H1 (cell line): ENCODE results near the gene CCNY. TPM values are rescaled to one million over a fixed set of nuclear protein-coding genes. Genes with fewer than 3 reads are reported as not detected.

ENCODE experiments used
- CTCF ChIA-PET: fragments of 300-600 bp; sonication (Branson Sonifier 250); formaldehyde crosslinking; loops from one replicate; lab custom pipeline; 2021; ENCODE audit not compliant: partially characterized antibody; lab: Charles Lee
- POLR2A ChIA-PET: fragments of 300-600 bp; sonication (Branson Sonifier 250); formaldehyde crosslinking; loops from one replicate; lab custom pipeline; 2021; ENCODE audit warnings: inconsistent platforms; ENCODE audit not compliant: partially characterized antibody; lab: Charles Lee
- DNase-seq, 2 experiments: peaks; one replicate each; pipeline versions ENCODE4 v3.0.0 to v3.0.0-alpha.2; 2010 to 2022; ENCODE audit warnings: low spot score in 2 of 2, low read depth in 1 of 2, mixed read lengths in 1 of 2
- FAIRE-seq: peaks from 2 replicates; lab custom pipeline; 2011; peaks lifted over from hg19 to GRCh38; lab: Jason Lieb, UNC
- H2AFZ ChIP-seq: 2 replicates; pipeline ENCODE4 v1.8.1; 2012; ENCODE audit warnings: low read length, inconsistent platforms
- H2AK5ac ChIP-seq: 2 replicates; pipeline ENCODE4 v1.6.1; 2013; ENCODE audit warnings: low read depth, low read length
- H2BK120ac ChIP-seq: replicated peaks from 2 replicates; pipeline ENCODE3; 2013; ENCODE audit warnings: low read depth, low read length, inconsistent platforms
- H2BK12ac ChIP-seq: 2 replicates; pipeline ENCODE4 v1.6.1; 2013; ENCODE audit warnings: low read depth, low read length
- H2BK15ac ChIP-seq: 2 replicates; pipeline ENCODE4 v1.6.1; 2013; ENCODE audit warnings: low read length
- H2BK20ac ChIP-seq: 2 replicates; pipeline ENCODE4 v1.6.1; 2013; ENCODE audit warnings: low read length
- H2BK5ac ChIP-seq: 2 replicates; pipeline ENCODE4 v1.6.1; 2013; ENCODE audit warnings: low read depth, low read length
- H3K14ac ChIP-seq: 2 replicates; pipeline ENCODE4 v1.6.1; 2013; ENCODE audit warnings: inconsistent platforms; ENCODE audit not compliant: insufficient read length
- H3K18ac ChIP-seq: 2 replicates; pipeline ENCODE4 v1.6.1; 2013; ENCODE audit warnings: low read length; ENCODE audit errors: extremely low read depth
- H3K23ac ChIP-seq: 2 replicates; pipeline ENCODE4 v1.6.1; 2013; ENCODE audit warnings: inconsistent platforms; ENCODE audit not compliant: insufficient read length
- H3K23me2 ChIP-seq: 2 replicates; pipeline ENCODE4 v1.6.1; 2013; ENCODE audit warnings: low read depth, low read length
- H3K27ac ChIP-seq: 2 replicates; pipeline ENCODE4 v1.6.1; 2011; ENCODE audit warnings: low read depth, low read length, inconsistent platforms
- H3K27me3 ChIP-seq, 4 experiments: replicated peaks in 1 of 4; 1 replicate in 1 of 4; 2 replicates in 3 of 4; pipeline versions ENCODE4 v1.6.1 to v1.8.1; 2011 to 2013; ENCODE audit warnings: low read length in 3 of 4, mild to moderate bottlenecking in 3 of 4, inconsistent platforms in 2 of 4, mixed read lengths in 2 of 4, moderate library complexity in 1 of 4; ENCODE audit not compliant: control insufficient read depth in 3 of 4, insufficient read depth in 3 of 4; ENCODE audit errors: extremely low read depth in 1 of 4
- H3K36me3 ChIP-seq, 4 experiments: 2 replicates each; pipeline versions ENCODE4 v1.6.1 to v1.8.1; 2011 to 2013; ENCODE audit warnings: mild to moderate bottlenecking in 4 of 4, low read length in 3 of 4, moderate library complexity in 2 of 4, control low read depth in 1 of 4, inconsistent platforms in 1 of 4; ENCODE audit not compliant: insufficient read depth in 4 of 4, control insufficient read depth in 2 of 4
- H3K4ac ChIP-seq: replicated peaks from 2 replicates; pipeline ENCODE3; 2013; ENCODE audit warnings: low read length, low read depth, mixed read lengths, inconsistent platforms; ENCODE audit not compliant: insufficient read length
- H3K4me1 ChIP-seq, 4 experiments: replicated peaks in 1 of 4; 1 replicate in 1 of 4; 2 replicates in 3 of 4; pipeline versions ENCODE4 v1.6.1 to v1.8.1; 2011 to 2013; ENCODE audit warnings: low read length in 3 of 4, inconsistent platforms in 2 of 4, mixed read lengths in 1 of 4; ENCODE audit not compliant: insufficient read depth in 4 of 4, control insufficient read depth in 3 of 4
- H3K4me2 ChIP-seq, 2 experiments: 2 replicates each; pipeline versions ENCODE4 v1.6.1 to v1.8.1; 2011 to 2013; ENCODE audit warnings: low read depth in 2 of 2, low read length in 2 of 2, control low read depth in 1 of 2, inconsistent platforms in 1 of 2, mild to moderate bottlenecking in 1 of 2; ENCODE audit not compliant: insufficient read depth in 1 of 2
- H3K4me3 ChIP-seq, 4 experiments: fragments of 200-600, 300-600 bp in 1 of 4; sonication (generic), shearing (Covaris generic), sonication (Bioruptor Twin) in 1 of 4; 2 replicates each; pipeline versions ENCODE4 v1.5.1 to v1.8.1; 2011 to 2016; ENCODE audit warnings: low read length in 4 of 4, low read depth in 3 of 4, control low read depth in 2 of 4, inconsistent platforms in 2 of 4, mild to moderate bottlenecking in 2 of 4, mixed read lengths in 1 of 4, moderate library complexity in 1 of 4; ENCODE audit not compliant: insufficient read depth in 2 of 4; ENCODE audit errors: extremely low read depth in 1 of 4
- H3K56ac ChIP-seq: replicated peaks from 2 replicates; pipeline ENCODE3; 2013; ENCODE audit warnings: low read depth, mild to moderate bottlenecking, mixed read lengths, low read length, inconsistent platforms; ENCODE audit not compliant: insufficient read length
- H3K79me1 ChIP-seq: 2 replicates; pipeline ENCODE4 v1.6.1; 2013; ENCODE audit warnings: low read depth, low read length, control low read depth
- H3K79me2 ChIP-seq, 2 experiments: 2 replicates each; pipeline versions ENCODE4 v1.6.1 to v1.8.1; 2012 to 2013; ENCODE audit warnings: low read length in 2 of 2, mild to moderate bottlenecking in 2 of 2, inconsistent platforms in 1 of 2; ENCODE audit not compliant: insufficient read depth in 2 of 2, control insufficient read depth in 1 of 2
- H3K9ac ChIP-seq, 4 experiments: replicated peaks in 1 of 4; 1 replicate in 1 of 4; 2 replicates in 3 of 4; pipeline versions ENCODE4 v1.6.1 to v1.8.1; 2011 to 2013; ENCODE audit warnings: low read depth in 3 of 4, low read length in 3 of 4, control low read depth in 2 of 4, mild to moderate bottlenecking in 2 of 4, moderate library complexity in 2 of 4, inconsistent platforms in 1 of 4; ENCODE audit errors: extremely low read depth in 1 of 4
- H3K9me3 ChIP-seq, 2 experiments: 2 replicates each; pipeline versions ENCODE4 v1.6.1 to v1.8.1; 2012 to 2013; ENCODE audit warnings: mild to moderate bottlenecking in 2 of 2, moderate library complexity in 2 of 2, control low read depth in 1 of 2, inconsistent platforms in 1 of 2, low read depth in 1 of 2, low read length in 1 of 2, mixed read lengths in 1 of 2; ENCODE audit not compliant: insufficient read depth in 2 of 2
- H4K20me1 ChIP-seq, 2 experiments: replicated peaks in 1 of 2; 2 replicates each; pipeline versions ENCODE3 to v1.8.1; 2011 to 2013; ENCODE audit warnings: inconsistent platforms in 2 of 2, low read length in 2 of 2, mild to moderate bottlenecking in 1 of 2; ENCODE audit not compliant: insufficient read depth in 2 of 2, control insufficient read depth in 1 of 2
- H4K5ac ChIP-seq: 2 replicates; pipeline ENCODE4 v1.6.1; 2013; ENCODE audit warnings: low read length, low read depth, mixed read lengths, inconsistent platforms; ENCODE audit not compliant: insufficient read length
- H4K8ac ChIP-seq: 2 replicates; pipeline ENCODE4 v1.8.0; 2013; ENCODE audit warnings: mild to moderate bottlenecking, moderate library complexity, low read length, inconsistent platforms; ENCODE audit not compliant: insufficient read depth; ENCODE audit errors: extremely low read depth
- H4K91ac ChIP-seq: replicated peaks from 2 replicates; pipeline ENCODE3; 2013; ENCODE audit warnings: low read length, mixed read lengths, inconsistent platforms; ENCODE audit not compliant: insufficient read length
- SP1 ChIP-seq: IDR thresholded peaks from 2 replicates; pipeline ENCODE4 v1.6.1; 2011; ENCODE audit warnings: low read depth, low read length
- WGBS, 2 experiments: shearing (Covaris generic) in 1 of 2; methylation state at CpG; one replicate each; pipeline versions ENCODE4 v1.1.6 to v1.1.7; 2013 to 2015; ENCODE audit warnings: low lambda C conversion rate in 2 of 2, mixed read lengths in 2 of 2, inconsistent platforms in 1 of 2, low coverage in 1 of 2, missing lambda C conversion rate in 1 of 2; ENCODE audit not compliant: insufficient replicate concordance in 2 of 2, insufficient coverage in 1 of 2, insufficient read length in 1 of 2; ENCODE audit errors: extremely low coverage in 1 of 2, missing lambda C conversion rate in 1 of 2; 5-methylcytosine and 5-hydroxymethylcytosine counted together
- polyA plus RNA-seq, 7 experiments: library from polyadenylated mRNA; depleted of rRNA in 3 of 7; stranded (reverse) in 5 of 7; unstranded in 2 of 7; fragments of >200 nt in 5 of 7; fragments of 200-250 nt in 2 of 7; gene quantifications; 1 replicate in 5 of 7; 2 replicates in 1 of 7; 4 replicates in 1 of 7; pipeline versions ENCODE4 v1.2.1 to v1.2.3, GENCODE V29; 2011 to 2013; ENCODE audit warnings: missing spikeins in 2 of 7, mixed read lengths in 2 of 7
- total RNA-seq: library from RNA; stranded (reverse); fragmentation: NEBNext Ultra II Directional; extraction: Animal tissue kit (Norgen Biotek cat#: 25700); gene quantifications from 2 replicates; pipeline ENCODE4 v1.2.1, GENCODE V29; 2021

CCNY gene
- total and polyA plus RNA-seq, 2 of the 8 experiments (the other 6 are each of a cell fraction or from before 2014, with no cell fraction given), result 25.3 to 68.2 TPM

DNA sequence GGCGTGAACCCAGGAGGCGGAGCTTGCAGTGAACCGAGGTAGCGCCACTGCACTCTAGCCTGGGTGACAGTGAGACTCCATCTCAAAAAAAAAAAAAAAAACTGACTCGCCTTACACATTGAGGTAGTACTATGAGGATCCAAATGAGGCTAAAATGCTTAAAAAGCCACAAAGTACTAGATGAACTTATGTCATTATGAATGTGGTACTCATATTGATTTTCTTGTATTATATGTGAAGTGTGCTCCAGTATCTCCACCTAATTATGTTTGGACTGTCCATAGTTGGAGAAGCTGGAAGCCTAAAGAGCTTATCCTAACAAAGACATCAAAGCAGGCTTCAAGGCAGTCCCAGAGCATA lies 9.1 kb downstream of the CCNY start:
- Histone ChIP-seq H2BK12ac (no peak overlapping the region), H4K5ac (no peak overlapping the region), H3K27ac (no peak overlapping the region)
- no peak for TF ChIP-seq SP1
- TF ChIP-seq, all 59 proteins: peak for 0
- Histone ChIP-seq H3K14ac (no peak overlapping the region), H3K4me1 (peaks cover 0 to 10% (median 2%) of the 10 kb centered on the region in 4 experiments; a peak in 1 of 7 replicates), H4K20me1 (peaks cover 10 to 18% of the 10 kb centered on the region in 2 experiments), H3K4ac (no peak overlapping the region), H2AK5ac (no peak overlapping the region), H3K79me1 (peaks cover 10% of the 10 kb centered on the region; the same call in 1 of the 2 replicates), H3K56ac (no peak overlapping the region), H3K27me3 (no peaks in the 10 kb centered on the region), H2AFZ (no peak overlapping the region), H3K4me3 (no peak overlapping the region), H2BK15ac (no peak overlapping the region), H3K4me2 (no peak overlapping the region), H2BK120ac (no peak overlapping the region), H3K23me2 (no peaks in the 10 kb centered on the region), H2BK5ac (no peak overlapping the region), H3K23ac (no peak overlapping the region), H3K9me3 (no peaks in the 10 kb centered on the region), H4K8ac (no peak overlapping the region), H3K36me3 (no peaks in the 10 kb centered on the region), H3K79me2 (peaks cover 3 to 90% of the 10 kb centered on the region in 2 experiments), H2BK20ac (no peak overlapping the region), H4K91ac (no peak overlapping the region), H3K9ac (no peak overlapping the region), H3K18ac (no peak overlapping the region)
- CTCF ChIA-PET, result interaction anchor here (1.6 to 1.7 kb wide), 2 partner anchors 9 to 106 kb away, joined by 5 read pairs; no protein-coding TSS in a partner anchor
- 93% methylated on average over 5 of the region's 5 CpGs; no CpG with 5 or more reads in 1 of the 2 experiments for WGBS, 2 experiments
- FAIRE-seq (no peak), DNase-seq (no peak)
- POLR2A ChIA-PET, result interaction anchor here (1.6 kb wide), 1 partner anchor 10 kb away, joined by 3 read pairs; no protein-coding TSS in a partner anchor
